22Rv1 (cell line): ENCODE data around the gene RGS7.

ENCODE experiments used
- H3K27ac ChIP-seq: fragments of 450-650 bp; 2 replicates; pipeline ENCODE4 v1.5.1; 2017
- CTCF ChIP-seq: fragments of 450-650 bp; IDR thresholded peaks from 2 replicates; pipeline ENCODE4 v1.5.1; 2017; ENCODE audit warnings: mild to moderate bottlenecking
- ZFX ChIP-seq: fragments of 450-650 bp; IDR thresholded peaks from 2 replicates; pipeline ENCODE4 v1.6.1; 2017; ENCODE audit warnings: antibody characterized with exemption, borderline replicate concordance

RGS7 gene

GRCh38 chr1:241020851-241021697, 335.9 kb downstream of the RGS7 start:
- H3K27ac ChIP-seq, result no peak overlapping the region
- TF ChIP-seq ZFX (no peak), CTCF (no peak)

GRCh38 chr1:241012708-241013340, 344.2 kb downstream of the RGS7 start:
- H3K27ac ChIP-seq, result no peak overlapping the region
- TF ChIP-seq CTCF (no peak), ZFX (no peak)

- no peak overlapping the region for H3K27ac ChIP-seq
- TF ChIP-seq CTCF, result no peak
- no peak for TF ChIP-seq ZFX
Measured at GRCh38 chr1:241007668-241008067, 349.3 kb downstream of the RGS7 start.

- TF ChIP-seq ZFX, result no peak
- TF ChIP-seq CTCF, result no peak
- no peak overlapping the region for H3K27ac ChIP-seq
Measured at GRCh38 chr1:240999826-241000225, 357.2 kb downstream of the RGS7 start.

GRCh38 chr1:240998441-240999015, 358.5 kb downstream of the RGS7 start:
- no peak for TF ChIP-seq CTCF
- no peak for TF ChIP-seq ZFX
- no peak overlapping the region for H3K27ac ChIP-seq

GRCh38 chr1:240998024-240998423, 359.0 kb downstream of the RGS7 start:
- H3K27ac ChIP-seq, result no peak overlapping the region
- no peak for TF ChIP-seq ZFX
- TF ChIP-seq CTCF, result no peak

GRCh38 chr1:240993004-240993403, 364.0 kb downstream of the RGS7 start:
- H3K27ac ChIP-seq, result no peak overlapping the region
- TF ChIP-seq CTCF (no peak), ZFX (no peak)
